Measurements from ENCODE around the gene ANKRD42.

The ANKRD42 gene

GRCh38 chr11:83272627-83273026 lies 79.1 kb downstream of the ANKRD42 start:
- Histone ChIP-seq H3K4me1 (ENCODE audit: control insufficient read depth, insufficient read depth, low read length) (no peaks in the 10 kb centered on the region), H3K4me3 (ENCODE audit: low read depth, low read length) (no peak overlapping the region), H3K9ac (ENCODE audit: low read depth, low read length) (no peak overlapping the region), H3K9me3 (ENCODE audit: control insufficient read depth, insufficient read depth, low read length) (no peaks in the 10 kb centered on the region), H3K27me3 (ENCODE audit: control insufficient read depth, insufficient read depth, low read length) (no peaks in the 10 kb centered on the region), H3K36me3 (ENCODE audit: control insufficient read depth, insufficient read depth, low read length) (peaks cover 58% of the 10 kb centered on the region), H3K27ac (ENCODE audit: low read depth, low read length) (no peak overlapping the region)

- Histone ChIP-seq H3K36me3 (ENCODE audit: control insufficient read depth, insufficient read depth, low read length) (peaks cover 82% of the 10 kb centered on the region), H3K4me3 (ENCODE audit: low read depth, low read length) (no peak overlapping the region), H3K27ac (ENCODE audit: low read depth, low read length) (no peak overlapping the region), H3K9me3 (ENCODE audit: control insufficient read depth, insufficient read depth, low read length) (no peaks in the 10 kb centered on the region), H3K9ac (ENCODE audit: low read depth, low read length) (no peak overlapping the region), H3K4me1 (ENCODE audit: control insufficient read depth, insufficient read depth, low read length) (no peaks in the 10 kb centered on the region), H3K27me3 (ENCODE audit: control insufficient read depth, insufficient read depth, low read length) (no peaks in the 10 kb centered on the region)
Measured at GRCh38 chr11:83275888-83276641, 82.6 kb downstream of the ANKRD42 start.

- Histone ChIP-seq H3K4me1 (ENCODE audit: control insufficient read depth, insufficient read depth, low read length) (no peaks in the 10 kb centered on the region), H3K27ac (ENCODE audit: low read depth, low read length) (no peak overlapping the region), H3K4me3 (ENCODE audit: low read depth, low read length) (no peak overlapping the region), H3K9ac (ENCODE audit: low read depth, low read length) (no peak overlapping the region), H3K27me3 (ENCODE audit: control insufficient read depth, insufficient read depth, low read length) (no peaks in the 10 kb centered on the region), H3K36me3 (ENCODE audit: control insufficient read depth, insufficient read depth, low read length) (peaks cover 66% of the 10 kb centered on the region), H3K9me3 (ENCODE audit: control insufficient read depth, insufficient read depth, low read length) (no peaks in the 10 kb centered on the region)
Measured at GRCh38 chr11:83278351-83278750, 84.8 kb downstream of the ANKRD42 start.

GRCh38 chr11:83280256-83280655 lies 86.7 kb downstream of the ANKRD42 start:
- H3K4me1 ChIP-seq (ENCODE audit: control insufficient read depth, insufficient read depth, low read length): peaks cover 9% of the 10 kb centered on the region
- no peak overlapping the region for H3K27ac ChIP-seq (ENCODE audit: low read depth, low read length)
- H3K27me3 ChIP-seq (ENCODE audit: control insufficient read depth, insufficient read depth, low read length): no peaks in the 10 kb centered on the region
- H3K9ac ChIP-seq (ENCODE audit: low read depth, low read length): no peak overlapping the region
- H3K9me3 ChIP-seq (ENCODE audit: control insufficient read depth, insufficient read depth, low read length): no peaks in the 10 kb centered on the region
- H3K4me3 ChIP-seq (ENCODE audit: low read depth, low read length): no peak overlapping the region
- H3K36me3 ChIP-seq (ENCODE audit: control insufficient read depth, insufficient read depth, low read length): peaks cover 47% of the 10 kb centered on the region

GRCh38 chr11:83282084-83282716 lies 88.7 kb downstream of the ANKRD42 start:
- Histone ChIP-seq H3K9me3 (ENCODE audit: control insufficient read depth, insufficient read depth, low read length) (no peaks in the 10 kb centered on the region), H3K4me3 (ENCODE audit: low read depth, low read length) (no peak overlapping the region), H3K36me3 (ENCODE audit: control insufficient read depth, insufficient read depth, low read length) (peaks cover 28% of the 10 kb centered on the region), H3K27me3 (ENCODE audit: control insufficient read depth, insufficient read depth, low read length) (no peaks in the 10 kb centered on the region), H3K9ac (ENCODE audit: low read depth, low read length) (no peak overlapping the region), H3K27ac (ENCODE audit: low read depth, low read length) (no peak overlapping the region), H3K4me1 (ENCODE audit: control insufficient read depth, insufficient read depth, low read length) (peaks cover 13% of the 10 kb centered on the region)

- peak overlapping the region; percentile 87 for H3K27ac ChIP-seq (ENCODE audit: low read depth, low read length)
- H3K9me3 ChIP-seq (ENCODE audit: control insufficient read depth, insufficient read depth, low read length): no peaks in the 10 kb centered on the region
- H3K4me3 ChIP-seq (ENCODE audit: low read depth, low read length): peak overlapping the region; percentile 91
- 0 out of 2 replicates have a peak, but pooled peaks cover 6% of the 10 kb centered on the region for H3K36me3 ChIP-seq (ENCODE audit: control insufficient read depth, insufficient read depth, low read length)
- H3K4me1 ChIP-seq (ENCODE audit: control insufficient read depth, insufficient read depth, low read length): peaks cover 13% of the 10 kb centered on the region
- H3K9ac ChIP-seq (ENCODE audit: low read depth, low read length): peak overlapping the region; percentile 90
- no peaks in the 10 kb centered on the region for H3K27me3 ChIP-seq (ENCODE audit: control insufficient read depth, insufficient read depth, low read length)
Measured at GRCh38 chr11:83284501-83285150, 91.1 kb downstream of the ANKRD42 start.

- Histone ChIP-seq H3K9ac (ENCODE audit: low read depth, low read length) (peak overlapping the region; percentile 90), H3K9me3 (ENCODE audit: control insufficient read depth, insufficient read depth, low read length) (no peaks in the 10 kb centered on the region), H3K36me3 (ENCODE audit: control insufficient read depth, insufficient read depth, low read length) (no peaks in the 10 kb centered on the region), H3K4me3 (ENCODE audit: low read depth, low read length) (peak overlapping the region; percentile 91), H3K27ac (ENCODE audit: low read depth, low read length) (peak overlapping the region; percentile 87), H3K4me1 (ENCODE audit: control insufficient read depth, insufficient read depth, low read length) (peaks cover 13% of the 10 kb centered on the region), H3K27me3 (ENCODE audit: control insufficient read depth, insufficient read depth, low read length) (no peaks in the 10 kb centered on the region)
Measured at GRCh38 chr11:83285151-83285770, 91.7 kb downstream of the ANKRD42 start.

- H3K4me1 ChIP-seq (ENCODE audit: control insufficient read depth, insufficient read depth, low read length): peaks cover 13% of the 10 kb centered on the region
- H3K9ac ChIP-seq (ENCODE audit: low read depth, low read length): peak within 1 kb of the TSS; percentile 90
- peak within 1 kb of the TSS; percentile 87 for H3K27ac ChIP-seq (ENCODE audit: low read depth, low read length)
- H3K4me3 ChIP-seq (ENCODE audit: low read depth, low read length): peak within 1 kb of the TSS; percentile 91
- no peaks in the 10 kb centered on the region for H3K9me3 ChIP-seq (ENCODE audit: control insufficient read depth, insufficient read depth, low read length)
- no peaks in the 10 kb centered on the region for H3K36me3 ChIP-seq (ENCODE audit: control insufficient read depth, insufficient read depth, low read length)
- no peaks in the 10 kb centered on the region for H3K27me3 ChIP-seq (ENCODE audit: control insufficient read depth, insufficient read depth, low read length)
Measured at GRCh38 chr11:83285771-83286528, 92.4 kb downstream of the ANKRD42 start, which contains the start of gene CCDC90B. Gene CCDC90B, minus strand, starts transcription at chr11:83286367. Its CDS starts 395 bp downstream, at chr11:83285972.

- H3K4me1 ChIP-seq (ENCODE audit: control insufficient read depth, insufficient read depth, low read length): peaks cover 19% of the 10 kb centered on the region
- no peak overlapping the region for H3K27ac ChIP-seq (ENCODE audit: low read depth, low read length)
- no peak overlapping the region for H3K9ac ChIP-seq (ENCODE audit: low read depth, low read length)
- H3K27me3 ChIP-seq (ENCODE audit: control insufficient read depth, insufficient read depth, low read length): no peaks in the 10 kb centered on the region
- H3K9me3 ChIP-seq (ENCODE audit: control insufficient read depth, insufficient read depth, low read length): no peaks in the 10 kb centered on the region
- H3K36me3 ChIP-seq (ENCODE audit: control insufficient read depth, insufficient read depth, low read length): no peaks in the 10 kb centered on the region
- no peak overlapping the region for H3K4me3 ChIP-seq (ENCODE audit: low read depth, low read length)
Measured at GRCh38 chr11:83287631-83288030, 94.1 kb downstream of the ANKRD42 start.

GRCh38 chr11:83292709-83293456 lies 99.4 kb downstream of the ANKRD42 start:
- Histone ChIP-seq H3K4me3 (ENCODE audit: low read depth, low read length) (no peak overlapping the region), H3K4me1 (ENCODE audit: control insufficient read depth, insufficient read depth, low read length) (peaks cover 14% of the 10 kb centered on the region), H3K36me3 (ENCODE audit: control insufficient read depth, insufficient read depth, low read length) (no peaks in the 10 kb centered on the region), H3K9me3 (ENCODE audit: control insufficient read depth, insufficient read depth, low read length) (no peaks in the 10 kb centered on the region), H3K27ac (ENCODE audit: low read depth, low read length) (no peak overlapping the region), H3K27me3 (ENCODE audit: control insufficient read depth, insufficient read depth, low read length) (no peaks in the 10 kb centered on the region), H3K9ac (ENCODE audit: low read depth, low read length) (no peak overlapping the region)

Data from HUES48 (cell line).